H1 (cell line): ENCODE measurements around the gene ANKRD53. TPM values are rescaled to one million over a fixed set of nuclear protein-coding genes. Genes with fewer than 3 reads are reported as not detected.

ENCODE experiments used
- ATF2 ChIP-seq: IDR thresholded peaks from 2 replicates; pipeline ENCODE4 v1.6.1; 2012; ENCODE audit warnings: low read length, inconsistent platforms
- BRCA1 ChIP-seq: IDR thresholded peaks from 2 replicates; pipeline ENCODE4 v1.6.1; 2012; ENCODE audit warnings: low read depth, low read length, improper control_type of control experiment
- polyA plus RNA-seq, 7 experiments: library from polyadenylated mRNA; depleted of rRNA in 3 of 7; stranded (reverse) in 5 of 7; unstranded in 2 of 7; fragments of >200 nt in 5 of 7; fragments of 200-250 nt in 2 of 7; gene quantifications; 1 replicate in 5 of 7; 2 replicates in 1 of 7; 4 replicates in 1 of 7; pipeline versions ENCODE4 v1.2.1 to v1.2.3, GENCODE V29; 2011 to 2013; ENCODE audit warnings: missing spikeins in 2 of 7, mixed read lengths in 2 of 7
- total RNA-seq: library from RNA; stranded (reverse); fragmentation: NEBNext Ultra II Directional; extraction: Animal tissue kit (Norgen Biotek cat#: 25700); gene quantifications from 2 replicates; pipeline ENCODE4 v1.2.1, GENCODE V29; 2021

The ANKRD53 gene
- total and polyA plus RNA-seq, 2 of the 8 experiments (the other 6 are each of a cell fraction or from before 2014, with no cell fraction given) = 0.39 to 0.70 TPM

- no peak for TF ChIP-seq ATF2
- no peak for TF ChIP-seq BRCA1
These were observed 28.7 kb downstream of the ANKRD53 start (continued) for GRCh38 chr2:71006955-71007799.
